PFSK-1 (cell line): Measurements from ENCODE around the gene INSM2.

Source experiments
- POLR2AphosphoS5 ChIP-seq: IDR thresholded peaks from 2 replicates; pipeline ENCODE4 v1.6.1; 2012; ENCODE audit warnings: low read depth, mild to moderate bottlenecking, control low read depth, low read length, moderate library complexity
- TAF1 ChIP-seq: IDR thresholded peaks from 2 replicates; pipeline ENCODE4 v1.6.1; 2012; ENCODE audit warnings: low read length, control low read depth, borderline replicate concordance; ENCODE audit not compliant: insufficient read depth
- TF ChIP-seq, protein P1 (sequence below), 2 experiments: IDR thresholded peaks; 2 replicates each; pipeline versions ENCODE4 v1.6.1 to v1.8.0; 2011 to 2012; ENCODE audit warnings: low read depth in 2 of 2, low read length in 2 of 2, control low read depth in 1 of 2, inconsistent platforms in 1 of 2, mild to moderate bottlenecking in 1 of 2, moderate library complexity in 1 of 2; ENCODE audit not compliant: insufficient read depth in 1 of 2

DNA sequence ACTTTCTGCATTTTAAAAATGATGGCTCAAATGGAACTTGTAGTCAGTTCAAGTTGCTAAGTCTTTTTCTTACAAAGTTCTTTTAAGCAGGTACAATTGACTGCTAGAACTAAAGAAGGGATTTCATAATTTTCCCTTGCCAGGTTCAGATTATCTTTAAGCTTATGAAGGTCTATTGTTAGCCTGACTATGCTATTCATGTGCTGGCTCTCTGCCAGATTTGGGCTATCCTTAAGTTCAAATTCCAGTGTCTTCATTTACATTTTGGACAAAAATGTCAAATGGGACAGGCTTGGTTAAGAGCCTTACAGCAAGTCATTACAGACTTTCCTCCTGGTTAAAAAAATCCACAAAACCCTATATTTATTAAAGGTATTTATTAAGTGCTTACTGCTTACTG, 42.3 kb downstream of the INSM2 start:
- no peak for TF ChIP-seq POLR2AphosphoS5
- TF ChIP-seq TAF1 = no peak
- TF ChIP-seq, protein P1, sequence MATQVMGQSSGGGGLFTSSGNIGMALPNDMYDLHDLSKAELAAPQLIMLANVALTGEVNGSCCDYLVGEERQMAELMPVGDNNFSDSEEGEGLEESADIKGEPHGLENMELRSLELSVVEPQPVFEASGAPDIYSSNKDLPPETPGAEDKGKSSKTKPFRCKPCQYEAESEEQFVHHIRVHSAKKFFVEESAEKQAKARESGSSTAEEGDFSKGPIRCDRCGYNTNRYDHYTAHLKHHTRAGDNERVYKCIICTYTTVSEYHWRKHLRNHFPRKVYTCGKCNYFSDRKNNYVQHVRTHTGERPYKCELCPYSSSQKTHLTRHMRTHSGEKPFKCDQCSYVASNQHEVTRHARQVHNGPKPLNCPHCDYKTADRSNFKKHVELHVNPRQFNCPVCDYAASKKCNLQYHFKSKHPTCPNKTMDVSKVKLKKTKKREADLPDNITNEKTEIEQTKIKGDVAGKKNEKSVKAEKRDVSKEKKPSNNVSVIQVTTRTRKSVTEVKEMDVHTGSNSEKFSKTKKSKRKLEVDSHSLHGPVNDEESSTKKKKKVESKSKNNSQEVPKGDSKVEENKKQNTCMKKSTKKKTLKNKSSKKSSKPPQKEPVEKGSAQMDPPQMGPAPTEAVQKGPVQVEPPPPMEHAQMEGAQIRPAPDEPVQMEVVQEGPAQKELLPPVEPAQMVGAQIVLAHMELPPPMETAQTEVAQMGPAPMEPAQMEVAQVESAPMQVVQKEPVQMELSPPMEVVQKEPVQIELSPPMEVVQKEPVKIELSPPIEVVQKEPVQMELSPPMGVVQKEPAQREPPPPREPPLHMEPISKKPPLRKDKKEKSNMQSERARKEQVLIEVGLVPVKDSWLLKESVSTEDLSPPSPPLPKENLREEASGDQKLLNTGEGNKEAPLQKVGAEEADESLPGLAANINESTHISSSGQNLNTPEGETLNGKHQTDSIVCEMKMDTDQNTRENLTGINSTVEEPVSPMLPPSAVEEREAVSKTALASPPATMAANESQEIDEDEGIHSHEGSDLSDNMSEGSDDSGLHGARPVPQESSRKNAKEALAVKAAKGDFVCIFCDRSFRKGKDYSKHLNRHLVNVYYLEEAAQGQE (IDR thresholded peaks at IDR 0.05; ENCODE audit: insufficient read depth in 1 of 2, low read depth in 2 of 2, low read length in 2 of 2) = no peak
